Peyer's patch (tissue), 4 donors: Measurements from ENCODE around the gene ERMP1.

ENCODE experiments used
- CTCF ChIP-seq, 6 experiments: fragments of 450-650 bp in 4 of 6; fragments of 200-600 bp in 2 of 6; sonication (generic) in 1 of 6; IDR thresholded peaks; one replicate each; pipeline ENCODE4 v1.5.1; 2017 to 2019; ENCODE audit warnings: antibody characterized with exemption in 6 of 6, mild to moderate bottlenecking in 3 of 6, moderate library complexity in 1 of 6
- POLR2A ChIP-seq, 2 donors: fragments of 450-650 bp; IDR thresholded peaks; one replicate each; pipeline ENCODE4 v1.5.1; 2017; ENCODE audit warnings: antibody characterized with exemption in 2 of 2, mild to moderate bottlenecking in 2 of 2, moderate library complexity in 2 of 2

- TF ChIP-seq CTCF (IDR thresholded peaks at IDR 0.05) (no peak), POLR2A (IDR thresholded peaks at IDR 0.05) (no peak)
Observed at GRCh38 chr9:5874048-5874447, 41.1 kb upstream of the ERMP1 start.
